WTC11 (cell line): ENCODE data around the gene CNTNAP2.

Source experiments
- CREB1 ChIP-seq: sonication (generic); formaldehyde crosslinking; IDR thresholded peaks from 2 replicates; pipeline ENCODE4 v1.8.0; 2023; ENCODE audit warnings: mild to moderate bottlenecking, missing genetic modification reagents
- CTCF ChIP-seq: fragments of 200-600 bp; IDR thresholded peaks from 2 replicates; pipeline ENCODE4 v1.8.0; 2022; ENCODE audit warnings: antibody characterized with exemption
- ELF4 ChIP-seq: sonication (generic); formaldehyde crosslinking; IDR thresholded peaks from 2 replicates; pipeline ENCODE4 v1.8.1; 2022; ENCODE audit warnings: low read depth, mild to moderate bottlenecking, moderate library complexity, missing genetic modification reagents
- FOXP4 ChIP-seq: sonication (generic); formaldehyde crosslinking; IDR thresholded peaks from 2 replicates; pipeline ENCODE4 v1.8.0; 2022; ENCODE audit warnings: mild to moderate bottlenecking, missing genetic modification reagents
- JAZF1 ChIP-seq: fragments of 250-450 bp; sonication (Bioruptor Pico); IDR thresholded peaks from 2 replicates; pipeline ENCODE4 v1.9.0; 2021; ENCODE audit warnings: moderate library complexity, mild to moderate bottlenecking, inconsistent platforms
- NR2C2 ChIP-seq: sonication (generic); formaldehyde crosslinking; IDR thresholded peaks from 2 replicates; pipeline ENCODE4 v1.8.0; 2022; ENCODE audit warnings: mild to moderate bottlenecking, missing genetic modification reagents
- SP1 ChIP-seq: sonication (generic); formaldehyde crosslinking; conservative IDR thresholded peaks from 2 replicates; pipeline ENCODE4 v1.8.1; 2022; ENCODE audit warnings: missing genetic modification reagents
- ZBTB21 ChIP-seq: sonication (generic); formaldehyde crosslinking; IDR thresholded peaks from 2 replicates; pipeline ENCODE4 v1.8.1; 2023; ENCODE audit warnings: mild to moderate bottlenecking, missing genetic modification reagents, borderline replicate concordance
- ZNF219 ChIP-seq: sonication (generic); formaldehyde crosslinking; IDR thresholded peaks from 2 replicates; pipeline ENCODE4 v1.8.0; 2023; ENCODE audit warnings: missing genetic modification reagents, mild to moderate bottlenecking, borderline replicate concordance
- TF ChIP-seq, protein P1 (sequence below): sonication (generic); formaldehyde crosslinking; IDR thresholded peaks from 2 replicates; pipeline ENCODE4 v1.8.0; 2022; ENCODE audit warnings: mild to moderate bottlenecking, missing genetic modification reagents
- TF ChIP-seq, protein P2 (sequence below): sonication (generic); formaldehyde crosslinking; IDR thresholded peaks from 2 replicates; pipeline ENCODE4 v1.8.0; 2022; ENCODE audit warnings: mild to moderate bottlenecking, missing genetic modification reagents
- TF ChIP-seq, protein P3 (sequence below): sonication (generic); formaldehyde crosslinking; IDR thresholded peaks from 2 replicates; pipeline ENCODE4 v1.8.1; 2022; ENCODE audit warnings: low read depth, missing genetic modification reagents, borderline replicate concordance

DNA sequence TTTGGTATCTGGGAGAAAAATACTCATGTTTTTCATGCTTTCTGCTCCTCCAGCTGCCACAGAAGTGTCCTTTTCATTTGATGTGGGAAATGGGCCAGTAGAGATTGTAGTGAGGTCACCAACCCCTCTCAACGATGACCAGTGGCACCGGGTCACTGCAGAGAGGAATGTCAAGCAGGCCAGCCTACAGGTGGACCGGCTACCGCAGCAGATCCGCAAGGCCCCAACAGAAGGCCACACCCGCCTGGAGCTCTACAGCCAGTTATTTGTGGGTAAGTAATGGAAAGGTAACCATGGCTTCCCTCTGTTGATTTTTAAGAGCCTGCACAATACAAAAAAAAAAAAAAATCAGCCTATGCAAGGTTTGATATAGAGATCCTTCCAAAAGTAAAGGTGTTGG lies 2030.8 kb downstream of the CNTNAP2 start:
- TF ChIP-seq NR2C2 (CRISPR knock-in tag), result no peak
- TF ChIP-seq SP1 (CRISPR knock-in tag), result no peak
- TF ChIP-seq FOXP4 (CRISPR knock-in tag), result no peak
- no peak for TF ChIP-seq ZNF219 (CRISPR knock-in tag)
- no peak for TF ChIP-seq CTCF
- TF ChIP-seq, protein P1, sequence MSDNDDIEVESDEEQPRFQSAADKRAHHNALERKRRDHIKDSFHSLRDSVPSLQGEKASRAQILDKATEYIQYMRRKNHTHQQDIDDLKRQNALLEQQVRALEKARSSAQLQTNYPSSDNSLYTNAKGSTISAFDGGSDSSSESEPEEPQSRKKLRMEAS (CRISPR knock-in tag), result no peak
- no peak for TF ChIP-seq JAZF1 (CRISPR knock-in tag)
- TF ChIP-seq, protein P2, sequence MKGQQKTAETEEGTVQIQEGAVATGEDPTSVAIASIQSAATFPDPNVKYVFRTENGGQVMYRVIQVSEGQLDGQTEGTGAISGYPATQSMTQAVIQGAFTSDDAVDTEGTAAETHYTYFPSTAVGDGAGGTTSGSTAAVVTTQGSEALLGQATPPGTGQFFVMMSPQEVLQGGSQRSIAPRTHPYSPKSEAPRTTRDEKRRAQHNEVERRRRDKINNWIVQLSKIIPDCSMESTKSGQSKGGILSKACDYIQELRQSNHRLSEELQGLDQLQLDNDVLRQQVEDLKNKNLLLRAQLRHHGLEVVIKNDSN, result no peak
- no peak for TF ChIP-seq ZBTB21 (CRISPR knock-in tag)
- no peak for TF ChIP-seq CREB1 (CRISPR knock-in tag)
- TF ChIP-seq ELF4, result no peak
- TF ChIP-seq, protein P3, sequence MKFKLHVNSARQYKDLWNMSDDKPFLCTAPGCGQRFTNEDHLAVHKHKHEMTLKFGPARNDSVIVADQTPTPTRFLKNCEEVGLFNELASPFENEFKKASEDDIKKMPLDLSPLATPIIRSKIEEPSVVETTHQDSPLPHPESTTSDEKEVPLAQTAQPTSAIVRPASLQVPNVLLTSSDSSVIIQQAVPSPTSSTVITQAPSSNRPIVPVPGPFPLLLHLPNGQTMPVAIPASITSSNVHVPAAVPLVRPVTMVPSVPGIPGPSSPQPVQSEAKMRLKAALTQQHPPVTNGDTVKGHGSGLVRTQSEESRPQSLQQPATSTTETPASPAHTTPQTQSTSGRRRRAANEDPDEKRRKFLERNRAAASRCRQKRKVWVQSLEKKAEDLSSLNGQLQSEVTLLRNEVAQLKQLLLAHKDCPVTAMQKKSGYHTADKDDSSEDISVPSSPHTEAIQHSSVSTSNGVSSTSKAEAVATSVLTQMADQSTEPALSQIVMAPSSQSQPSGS, result no peak
